Activated CD4-positive, alpha-beta T cell treated with anti-CD3 and anti-CD28 coated beads, Interleukin-2, Interleukin-4, amounts not matched to agents 100 ng/mL and 50 ng/mL, durations not matched to agents 16 hours and 8 hours (primary cell): ENCODE measurements around the gene ZNF12.
"Not testable (repeated sequence)": the region's sequence is repeated elsewhere in the genome, so short reads cannot be mapped to it uniquely, and the experiment has no call there.

Experiments used
- DNase-seq: peaks from one replicate; pipeline ENCODE4 v3.0.0-alpha.2; 2020; ENCODE audit warnings: low spot score

Gene ZNF12

DNA sequence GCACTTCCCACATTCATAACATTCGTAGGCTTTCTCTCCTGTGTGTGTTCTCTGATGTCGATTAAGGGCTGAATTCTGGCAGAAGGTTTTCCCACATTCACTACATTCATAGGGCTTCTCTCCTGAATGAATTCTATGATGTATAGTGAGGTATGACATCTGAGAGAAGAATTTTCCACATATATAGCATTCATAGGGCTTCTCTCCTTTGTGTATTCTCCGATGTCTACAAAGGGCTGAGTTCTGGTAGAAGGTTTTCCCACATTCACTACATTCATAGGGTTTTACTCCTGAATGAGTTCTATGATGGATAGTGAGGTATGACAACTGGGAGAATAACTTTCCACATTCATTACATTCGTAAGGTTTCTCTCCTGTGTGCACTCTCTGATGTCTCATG, 15.6 kb downstream of the ZNF12 start:
- DNase-seq, result no peak

GRCh38 chr7:6680146-6680545, 26.6 kb downstream of the ZNF12 start:
- no peak for DNase-seq

DNA sequence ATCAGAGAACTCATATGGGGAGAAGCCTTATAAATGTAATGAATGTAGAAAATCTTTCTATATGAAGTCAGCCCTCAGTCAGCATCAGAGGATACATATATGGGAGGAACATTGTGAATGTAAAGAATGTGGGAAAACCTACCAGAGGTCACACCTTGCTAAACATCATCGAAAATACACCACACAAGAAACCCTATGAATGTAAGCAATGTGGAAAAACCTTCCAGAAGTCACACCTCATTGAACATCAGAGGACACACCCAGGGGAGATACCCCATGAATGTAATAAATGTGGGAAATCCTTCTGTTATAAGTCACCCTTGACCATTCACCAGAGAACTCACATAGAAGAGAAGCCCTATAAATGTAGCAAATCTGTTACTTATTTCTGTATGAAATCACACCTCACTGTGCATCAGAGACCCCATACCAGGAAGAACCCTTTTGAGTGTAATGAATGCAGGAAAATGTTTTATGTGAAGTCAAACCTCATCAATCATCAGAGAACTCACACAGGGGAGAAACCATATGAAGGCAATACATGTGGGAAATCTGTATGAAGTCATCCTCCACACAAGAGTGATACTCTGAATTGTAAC, 30.8 kb downstream of the ZNF12 start:
- no peak for DNase-seq

DNA sequence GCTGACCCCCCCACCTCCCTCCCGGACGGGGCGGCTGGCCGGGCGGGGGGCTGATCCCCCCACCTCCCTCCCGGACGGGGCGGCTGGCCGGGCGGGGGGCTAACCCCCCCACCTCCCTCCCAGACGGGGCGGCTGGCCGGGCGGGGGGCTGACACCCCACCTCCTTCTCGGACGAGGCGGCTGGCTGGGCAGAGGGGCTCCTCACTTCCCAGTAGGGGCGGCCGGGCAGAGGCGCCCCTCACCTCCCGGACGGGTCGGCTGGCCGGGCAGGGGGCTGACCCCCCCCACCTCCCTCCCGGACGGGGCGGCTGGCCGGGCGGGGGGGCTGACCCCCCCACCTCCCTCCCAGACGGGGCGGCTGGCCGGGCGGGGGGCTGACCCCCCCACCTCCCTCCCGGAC, 35.9 kb downstream of the ZNF12 start:
- DNase-seq, result not testable (repeated sequence)

- no peak for DNase-seq
Observed at GRCh38 chr7:6658618-6659345, 48.0 kb downstream of the ZNF12 start.

DNA sequence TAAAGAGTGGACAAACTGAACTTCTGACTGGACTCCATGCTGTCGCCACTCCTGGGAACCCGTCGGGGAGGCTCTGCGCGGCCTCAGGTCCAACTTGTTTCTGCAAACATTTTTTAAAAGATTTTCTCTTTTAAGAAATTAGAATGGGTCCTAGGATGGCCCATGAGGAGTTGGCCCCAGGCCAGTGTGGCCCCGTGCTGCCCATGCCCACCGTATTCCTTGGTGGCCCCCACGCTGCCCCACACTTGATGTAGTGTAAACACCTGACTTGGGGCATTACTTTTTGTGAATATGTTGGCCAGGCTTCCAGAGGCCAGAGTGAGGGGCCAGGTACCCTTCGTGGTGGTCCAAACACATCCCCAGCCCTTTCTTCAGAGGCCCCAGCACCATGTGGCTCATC, 50.3 kb downstream of the ZNF12 start:
- DNase-seq, result no peak

GRCh38 chr7:6655636-6656385, 50.9 kb downstream of the ZNF12 start:
- no peak for DNase-seq

GRCh38 chr7:6654842-6655610, 51.7 kb downstream of the ZNF12 start:
- DNase-seq, result no peak

- no peak for DNase-seq
Observed at GRCh38 chr7:6654113-6654841, 52.5 kb downstream of the ZNF12 start.

GRCh38 chr7:6653071-6654003, 53.4 kb downstream of the ZNF12 start:
- no peak for DNase-seq

GRCh38 chr7:6652446-6653011, 54.2 kb downstream of the ZNF12 start:
- DNase-seq, result no peak

GRCh38 chr7:6651851-6652445, 54.8 kb downstream of the ZNF12 start:
- DNase-seq, result no peak

- DNase-seq, result no peak
Observed at GRCh38 chr7:6650521-6651011, 56.2 kb downstream of the ZNF12 start.

GRCh38 chr7:6650086-6650485, 56.7 kb downstream of the ZNF12 start:
- no peak for DNase-seq

GRCh38 chr7:6649241-6649961, 57.3 kb downstream of the ZNF12 start:
- no peak for DNase-seq

GRCh38 chr7:6648815-6649104, 58.0 kb downstream of the ZNF12 start:
- no peak for DNase-seq

DNA sequence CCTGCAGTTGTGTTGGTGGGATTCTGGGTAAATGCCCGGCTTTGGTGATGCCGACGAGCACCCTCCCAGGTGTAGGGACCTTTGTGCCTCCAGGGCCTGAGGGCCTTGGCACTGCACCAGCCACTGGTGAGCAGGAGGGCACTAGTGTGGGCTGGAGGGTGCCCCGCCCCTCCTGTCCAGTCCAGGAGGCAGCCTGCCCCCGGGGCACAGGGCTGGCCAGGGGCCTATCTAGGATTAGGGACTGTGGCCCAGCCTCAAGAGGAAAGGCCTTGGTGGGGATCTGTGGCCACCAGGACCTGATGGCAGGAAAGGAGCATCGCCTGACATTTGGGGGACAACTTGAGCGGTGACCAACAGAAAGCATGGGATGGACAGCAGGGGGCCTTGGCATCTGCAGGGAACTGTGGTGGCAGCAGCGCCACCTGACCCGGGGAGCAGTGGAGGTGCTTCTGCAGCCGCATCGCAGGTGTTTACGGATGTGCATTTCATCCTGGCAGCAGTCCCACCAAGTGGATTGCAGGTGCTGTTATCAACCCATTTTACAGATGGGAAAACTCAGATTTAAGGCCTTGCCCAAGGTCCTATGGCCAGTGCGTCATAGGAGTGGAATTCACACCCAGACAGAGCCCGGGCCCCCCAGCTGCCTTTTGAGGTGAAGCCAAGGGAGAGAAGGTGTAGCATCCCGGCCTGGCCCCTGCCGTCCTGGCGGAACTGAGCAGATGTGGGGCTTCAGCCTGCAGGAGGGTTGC, 58.5 kb downstream of the ZNF12 start:
- no peak for DNase-seq

DNA sequence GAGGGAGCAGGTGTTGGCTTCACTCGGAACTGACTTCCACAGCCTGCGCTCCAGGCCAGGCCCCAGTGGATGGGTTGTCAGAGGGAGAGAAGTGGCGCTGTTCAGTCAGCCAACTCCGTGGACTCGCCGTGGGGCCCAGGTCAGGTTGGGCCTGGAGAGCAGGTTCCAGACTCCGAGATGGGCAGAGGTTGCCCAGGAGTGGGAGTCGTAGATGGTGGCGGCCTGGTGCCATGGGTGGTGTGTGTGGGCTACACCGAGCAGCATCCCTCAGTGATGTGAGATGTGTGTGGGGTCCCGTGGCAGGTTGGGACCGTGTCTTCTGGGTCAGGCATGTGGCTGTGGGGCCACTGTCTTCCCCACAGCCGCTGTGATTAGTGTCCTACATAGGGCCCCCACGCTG, 59.2 kb downstream of the ZNF12 start:
- DNase-seq, result no peak

DNA sequence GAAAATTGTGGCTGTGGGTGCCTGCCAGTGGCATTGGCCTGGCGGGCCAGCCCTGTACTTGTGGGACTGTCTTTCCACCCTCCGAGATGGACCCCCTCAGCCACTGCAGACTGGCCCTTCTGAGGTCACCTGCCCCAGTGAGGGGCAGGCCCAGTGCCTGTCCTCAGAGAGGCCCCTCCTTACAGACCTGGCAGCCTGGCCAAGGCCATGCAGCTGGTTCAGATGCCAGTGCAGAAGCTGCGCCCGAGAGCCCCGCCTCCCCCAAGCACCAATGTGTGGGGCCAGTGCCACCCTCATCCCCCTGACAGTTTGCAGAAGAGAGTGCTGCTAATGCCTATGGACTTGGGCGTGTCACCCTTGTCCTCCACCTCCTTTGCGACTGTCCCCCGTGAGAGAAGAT, 59.7 kb downstream of the ZNF12 start:
- no peak for DNase-seq
